ENCODE results near the gene CYP3A5. TPM values are rescaled to one million over a fixed set of nuclear protein-coding genes. Genes with fewer than 3 reads are reported as not detected.
A peak's percentile ranks its signal among the peaks of the same experiment; 100 is the strongest.
"Not testable (repeated sequence)": the region's sequence is repeated elsewhere in the genome, so short reads cannot be mapped to it uniquely, and the experiment has no call there.

CYP3A5 gene
- total and polyA plus RNA-seq, 2 of the 13 experiments (the other 11 are each of a cell fraction or from before 2014, with no cell fraction given), result 5.7 to 9.3 TPM

- intact Hi-C loops (cut with micrococcal nuclease; ENCODE audit: unreplicated experiment), result loop anchor here (10.0 kb wide), 1 partner anchor 277 kb away; the partner anchor contains the start of gene TRIM4
- ATAC-seq; DNase-seq (ENCODE audit: low spot score); CTCF ChIA-PET (ENCODE audit: low intra/inter-chr PET ratio, low total read pairs); H3K27ac ChIP-seq (ENCODE audit: extremely low read length, insufficient read depth, low read length); H3K79me2 ChIP-seq (ENCODE audit: insufficient read depth, low read length); H3K9ac ChIP-seq (ENCODE audit: insufficient read depth, low read depth, low read length); H2AFZ ChIP-seq (ENCODE audit: low read length); POLR2A ChIA-PET; H3K4me3 ChIP-seq (replicated peaks in 1 of 3; ENCODE audit: insufficient read depth in 1 of 3, low read depth in 2 of 3, low read length in 3 of 3); H4K20me1 ChIP-seq (ENCODE audit: insufficient read depth, low read length); H3K36me3 ChIP-seq (replicated peaks in 1 of 2; ENCODE audit: control insufficient read depth in 1 of 2, insufficient read depth in 2 of 2, low read length in 2 of 2); H3K9me3 ChIP-seq (ENCODE audit: low read length); H3K4me2 ChIP-seq (ENCODE audit: low read depth, low read length); BruUV-seq (replicated peaks); H3K4me1 ChIP-seq (ENCODE audit: insufficient read depth, low read length); H3K27me3 ChIP-seq (ENCODE audit: control insufficient read depth in 1 of 2, insufficient read depth in 2 of 2, low read length in 2 of 2); FAIRE-seq: not testable (repeated sequence)
- in situ Hi-C loops (cut with HindIII; ENCODE audit: extremely low pct_ligation_motif_present, low pct_unique_long_range_greater_than_20kb), result loop anchor here (10.0 kb wide), 1 partner anchor 267 kb away; no protein-coding TSS in a partner anchor
- 98% methylated on average over 2 of the region's 2 CpGs for WGBS (ENCODE audit: low lambda C conversion rate)
- TF ChIP-seq CEBPB (IDR thresholded peaks at IDR 0.05; ENCODE audit: borderline replicate concordance, low read depth, low read length), result 0 out of 2 replicates have a peak, but pooled peaks have one; percentile 5
Observed at GRCh38 chr7:99637414-99637813, 42.4 kb downstream of the CYP3A5 start.

- H3K36me3 ChIP-seq (replicated peaks in 1 of 2; ENCODE audit: control insufficient read depth in 1 of 2, insufficient read depth in 2 of 2, low read length in 2 of 2), result peaks cover 16 to 50% of the 10 kb centered on the region in 2 experiments; a peak in 4 of 5 replicates
- intact Hi-C loops (cut with micrococcal nuclease; ENCODE audit: unreplicated experiment) (loop anchor here (1.0 to 10.0 kb wide), 6 partner anchors 61 to 422 kb away; partner anchors contain the start of gene TRIM4), in situ Hi-C loops (cut with HindIII; ENCODE audit: extremely low pct_ligation_motif_present, low pct_unique_long_range_greater_than_20kb) (loop anchor here (10.0 kb wide), 1 partner anchor 273 kb away; no protein-coding TSS in a partner anchor)
- WGBS (ENCODE audit: low lambda C conversion rate), result 63% methylated on average over 9 of the region's 9 CpGs
- no peak overlapping the region for H3K4me2 ChIP-seq (ENCODE audit: low read depth, low read length)
- ATAC-seq (peak; percentile 89), FAIRE-seq (peak; percentile 48), DNase-seq (ENCODE audit: low spot score) (peak; percentile 64)
- H3K9me3 ChIP-seq (ENCODE audit: low read length), result no peaks in the 10 kb centered on the region
- BruUV-seq (replicated peaks), result no TSS peak
- ChIA-PET CTCF (ENCODE audit: low intra/inter-chr PET ratio, low total read pairs) (interaction anchor here (1.0 to 1.5 kb wide), 2 partner anchors 206 to 281 kb away, joined by 4 to 8 read pairs; no protein-coding TSS in a partner anchor), POLR2A (interaction anchor here (0.7 to 3.7 kb wide), 8 partner anchors 10 to 345 kb away, joined by 3 to 35 read pairs (median 4); partner anchors contain the start of genes AZGP1, TRIM4 and ZSCAN25)
- H3K4me3 ChIP-seq (replicated peaks in 1 of 3; ENCODE audit: insufficient read depth in 1 of 3, low read depth in 2 of 3, low read length in 3 of 3), result no peak overlapping the region
- no peak overlapping the region for H2AFZ ChIP-seq (ENCODE audit: low read length)
- no peaks in the 10 kb centered on the region for H3K79me2 ChIP-seq (ENCODE audit: insufficient read depth, low read length)
- H3K27ac ChIP-seq (ENCODE audit: extremely low read length, insufficient read depth, low read length), result peak overlapping the region; percentile 10
- H4K20me1 ChIP-seq (ENCODE audit: insufficient read depth, low read length), result no peaks in the 10 kb centered on the region
- H3K4me1 ChIP-seq (ENCODE audit: insufficient read depth, low read length), result peaks cover 24% of the 10 kb centered on the region
- H3K9ac ChIP-seq (ENCODE audit: insufficient read depth, low read depth, low read length), result no peak overlapping the region
- H3K27me3 ChIP-seq (ENCODE audit: control insufficient read depth in 1 of 2, insufficient read depth in 2 of 2, low read length in 2 of 2), result no peaks in the 10 kb centered on the region
- TF ChIP-seq ZC3H13 (CRISPR knock-in tag; IDR thresholded peaks at IDR 0.05) (peak; percentile 80; the same call in 1 of the 2 replicates), ZNF549 (CRISPR knock-in tag; IDR thresholded peaks at IDR 0.05) (no peak), HOXD1 (CRISPR knock-in tag; IDR thresholded peaks at IDR 0.05) (no peak), AGO2 (optimal IDR thresholded peaks at IDR 0.05; ENCODE audit: low read depth, low read length) (no peak), GZF1 (CRISPR knock-in tag; IDR thresholded peaks at IDR 0.05) (peak; percentile 97), RNF2 (conservative IDR thresholded peaks at IDR 0.05; ENCODE audit: low read depth) (no peak), MEIS2 (CRISPR knock-in tag; IDR thresholded peaks at IDR 0.05) (0 out of 2 replicates have a peak, but pooled peaks have one; percentile 39), ZNF230 (CRISPR knock-in tag; IDR thresholded peaks at IDR 0.05) (peak; percentile 73; the same call in 1 of the 2 replicates), HNF1B (CRISPR knock-in tag; IDR thresholded peaks at IDR 0.05) (0 out of 2 replicates have a peak, but pooled peaks have one; percentile 46), PBX2 (CRISPR knock-in tag; IDR thresholded peaks at IDR 0.05) (no peak)
- TF ChIP-seq, protein P1, sequence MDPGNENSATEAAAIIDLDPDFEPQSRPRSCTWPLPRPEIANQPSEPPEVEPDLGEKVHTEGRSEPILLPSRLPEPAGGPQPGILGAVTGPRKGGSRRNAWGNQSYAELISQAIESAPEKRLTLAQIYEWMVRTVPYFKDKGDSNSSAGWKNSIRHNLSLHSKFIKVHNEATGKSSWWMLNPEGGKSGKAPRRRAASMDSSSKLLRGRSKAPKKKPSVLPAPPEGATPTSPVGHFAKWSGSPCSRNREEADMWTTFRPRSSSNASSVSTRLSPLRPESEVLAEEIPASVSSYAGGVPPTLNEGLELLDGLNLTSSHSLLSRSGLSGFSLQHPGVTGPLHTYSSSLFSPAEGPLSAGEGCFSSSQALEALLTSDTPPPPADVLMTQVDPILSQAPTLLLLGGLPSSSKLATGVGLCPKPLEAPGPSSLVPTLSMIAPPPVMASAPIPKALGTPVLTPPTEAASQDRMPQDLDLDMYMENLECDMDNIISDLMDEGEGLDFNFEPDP (CRISPR knock-in tag; conservative IDR thresholded peaks at IDR 0.05), result no peak
Observed at GRCh38 chr7:99631295-99632109, 48.3 kb downstream of the CYP3A5 start.

Data from HepG2 (cell line).